ENCODE measurements around the gene SEMA6B. TPM values are rescaled to one million over a fixed set of nuclear protein-coding genes. Genes with fewer than 3 reads are reported as not detected.

The SEMA6B gene
- total RNA-seq, 1 donor from 2014 or later, result 6.9 TPM

DNA sequence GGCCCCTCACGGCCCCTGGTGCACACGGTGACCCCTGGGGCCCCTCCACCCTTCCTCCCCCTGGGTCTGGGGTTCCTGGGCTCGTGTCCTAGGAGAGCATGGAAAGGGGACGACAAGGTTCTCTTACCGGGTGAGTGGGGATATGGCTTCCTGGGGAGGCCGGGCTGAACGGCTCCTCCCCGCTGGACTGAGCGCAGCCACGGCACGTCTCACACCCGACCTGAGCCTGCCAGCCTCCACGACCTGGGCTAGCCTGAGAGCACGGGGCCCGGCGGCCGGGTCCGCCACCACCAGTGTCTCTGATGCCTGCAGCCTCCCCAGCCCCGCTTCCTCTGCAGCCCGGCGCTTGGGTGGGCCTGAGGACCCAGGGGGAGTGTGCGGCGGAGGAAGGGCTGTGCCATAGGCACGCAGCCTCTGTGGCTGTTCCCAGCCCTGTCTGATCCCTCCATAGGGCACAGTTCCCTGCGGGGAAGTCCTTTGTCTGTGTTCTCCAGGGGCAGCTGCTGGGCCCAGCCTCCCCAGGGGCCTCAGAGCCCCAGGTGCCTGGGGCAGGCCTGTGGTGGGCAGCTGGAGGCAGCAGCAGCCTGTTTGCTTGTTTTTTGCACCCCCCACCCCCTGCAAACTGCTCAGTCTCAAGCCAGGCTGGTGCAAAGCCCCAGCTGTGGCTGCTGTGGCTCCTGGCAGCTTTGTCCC, 56.2 kb downstream of the SEMA6B start:
- Mint-ChIP-seq H3K36me3 (peaks cover 17% of the 10 kb centered on the region), H3K9me3 (no peaks in the 10 kb centered on the region), H3K4me3 (no peak overlapping the region), H3K4me1 (no peaks in the 10 kb centered on the region), H3K27ac (no peak overlapping the region), H3K27me3 (ENCODE audit: low read depth) (no peaks in the 10 kb centered on the region)
- TF ChIP-seq, protein P1, sequence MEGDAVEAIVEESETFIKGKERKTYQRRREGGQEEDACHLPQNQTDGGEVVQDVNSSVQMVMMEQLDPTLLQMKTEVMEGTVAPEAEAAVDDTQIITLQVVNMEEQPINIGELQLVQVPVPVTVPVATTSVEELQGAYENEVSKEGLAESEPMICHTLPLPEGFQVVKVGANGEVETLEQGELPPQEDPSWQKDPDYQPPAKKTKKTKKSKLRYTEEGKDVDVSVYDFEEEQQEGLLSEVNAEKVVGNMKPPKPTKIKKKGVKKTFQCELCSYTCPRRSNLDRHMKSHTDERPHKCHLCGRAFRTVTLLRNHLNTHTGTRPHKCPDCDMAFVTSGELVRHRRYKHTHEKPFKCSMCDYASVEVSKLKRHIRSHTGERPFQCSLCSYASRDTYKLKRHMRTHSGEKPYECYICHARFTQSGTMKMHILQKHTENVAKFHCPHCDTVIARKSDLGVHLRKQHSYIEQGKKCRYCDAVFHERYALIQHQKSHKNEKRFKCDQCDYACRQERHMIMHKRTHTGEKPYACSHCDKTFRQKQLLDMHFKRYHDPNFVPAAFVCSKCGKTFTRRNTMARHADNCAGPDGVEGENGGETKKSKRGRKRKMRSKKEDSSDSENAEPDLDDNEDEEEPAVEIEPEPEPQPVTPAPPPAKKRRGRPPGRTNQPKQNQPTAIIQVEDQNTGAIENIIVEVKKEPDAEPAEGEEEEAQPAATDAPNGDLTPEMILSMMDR (IDR thresholded peaks at IDR 0.05; ENCODE audit: unreplicated experiment), result no peak
- no peak for DNase-seq (ENCODE audit: low spot score in 2 of 2, unreplicated experiment in 2 of 2)

DNA sequence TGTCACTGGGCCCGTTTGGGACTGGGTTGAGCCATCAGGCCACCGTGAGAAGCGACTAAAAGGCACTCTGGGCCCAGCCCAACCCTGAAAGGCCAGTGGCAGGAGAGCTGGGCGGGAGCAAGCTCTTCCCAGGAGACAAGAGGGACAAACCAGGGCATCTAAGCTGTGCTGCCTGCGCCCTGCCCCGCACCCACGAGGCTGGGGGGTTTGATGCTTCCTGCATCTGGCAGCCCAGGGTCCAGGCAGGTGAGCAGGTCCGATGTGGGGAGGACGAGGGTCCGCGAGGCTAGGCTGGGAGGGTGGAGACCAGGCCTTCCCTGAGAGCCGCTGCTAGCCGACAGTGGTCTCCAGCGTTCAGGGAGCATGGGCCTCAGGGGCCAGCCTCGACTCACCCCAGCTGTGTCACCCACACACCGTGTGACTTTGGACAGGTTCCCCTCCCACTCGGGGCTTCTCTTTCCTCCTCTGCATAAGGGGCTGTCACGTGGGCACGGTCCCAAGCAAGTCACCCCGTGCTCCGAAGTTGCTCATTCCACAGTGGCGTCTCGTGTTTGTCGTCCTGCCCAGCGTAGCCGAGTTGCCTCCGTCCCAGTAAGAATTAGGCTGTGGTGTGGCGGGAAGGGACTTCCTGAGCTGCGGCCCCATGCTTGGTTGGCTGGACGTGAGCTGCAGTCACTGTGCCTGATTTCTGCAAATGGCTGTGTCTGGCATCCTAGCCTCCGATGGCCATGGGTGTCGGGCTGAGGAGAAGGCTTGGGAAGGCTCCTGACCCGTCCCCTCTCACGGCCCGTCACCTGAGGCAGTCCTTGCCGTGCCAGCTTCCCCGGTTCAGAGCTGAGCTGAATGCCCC, 57.0 kb downstream of the SEMA6B start:
- Mint-ChIP-seq H3K9me3 (no peaks in the 10 kb centered on the region), H3K27ac (no peak overlapping the region), H3K4me1 (no peaks in the 10 kb centered on the region), H3K36me3 (peaks cover 17% of the 10 kb centered on the region), H3K27me3 (ENCODE audit: low read depth) (no peaks in the 10 kb centered on the region), H3K4me3 (no peak overlapping the region)
- DNase-seq (ENCODE audit: low spot score in 2 of 2, unreplicated experiment in 2 of 2), result no peak
- TF ChIP-seq, protein P1 (IDR thresholded peaks at IDR 0.05; ENCODE audit: unreplicated experiment), result no peak

GRCh38 chr19:4501691-4502090, 57.8 kb downstream of the SEMA6B start:
- TF ChIP-seq, protein P1 (IDR thresholded peaks at IDR 0.05; ENCODE audit: unreplicated experiment), result no peak
- DNase-seq (ENCODE audit: low spot score in 2 of 2, unreplicated experiment in 2 of 2), result no peak
- Mint-ChIP-seq H3K4me1 (no peaks in the 10 kb centered on the region), H3K9me3 (no peaks in the 10 kb centered on the region), H3K27me3 (ENCODE audit: low read depth) (no peaks in the 10 kb centered on the region), H3K27ac (no peak overlapping the region), H3K4me3 (no peak overlapping the region), H3K36me3 (peaks cover 16% of the 10 kb centered on the region)

- Mint-ChIP-seq H3K36me3 (peaks cover 11% of the 10 kb centered on the region), H3K9me3 (no peaks in the 10 kb centered on the region), H3K27me3 (ENCODE audit: low read depth) (no peaks in the 10 kb centered on the region), H3K4me1 (no peaks in the 10 kb centered on the region), H3K27ac (no peak overlapping the region), H3K4me3 (no peak overlapping the region)
- no peak for DNase-seq (ENCODE audit: low spot score in 2 of 2, unreplicated experiment in 2 of 2)
- TF ChIP-seq, protein P1 (IDR thresholded peaks at IDR 0.05; ENCODE audit: unreplicated experiment), result no peak
These were observed 58.5 kb downstream of the SEMA6B start for GRCh38 chr19:4500841-4501591.

- no peak for DNase-seq (ENCODE audit: low spot score in 2 of 2, unreplicated experiment in 2 of 2)
- H3K4me1 Mint-ChIP-seq, result no peaks in the 10 kb centered on the region
These were observed 59.6 kb downstream of the SEMA6B start for GRCh38 chr19:4499855-4500254.

More at GRCh38 chr19:4499855-4500254, 59.6 kb downstream of the SEMA6B start:
- Mint-ChIP-seq H3K9me3 (no peaks in the 10 kb centered on the region), H3K36me3 (peaks cover 4% of the 10 kb centered on the region), H3K27ac (no peak overlapping the region), H3K27me3 (ENCODE audit: low read depth) (no peaks in the 10 kb centered on the region), H3K4me3 (no peak overlapping the region)
- TF ChIP-seq, protein P1 (IDR thresholded peaks at IDR 0.05; ENCODE audit: unreplicated experiment), result no peak
